Measurements from ENCODE around the gene LIF.

Gene LIF

DNA sequence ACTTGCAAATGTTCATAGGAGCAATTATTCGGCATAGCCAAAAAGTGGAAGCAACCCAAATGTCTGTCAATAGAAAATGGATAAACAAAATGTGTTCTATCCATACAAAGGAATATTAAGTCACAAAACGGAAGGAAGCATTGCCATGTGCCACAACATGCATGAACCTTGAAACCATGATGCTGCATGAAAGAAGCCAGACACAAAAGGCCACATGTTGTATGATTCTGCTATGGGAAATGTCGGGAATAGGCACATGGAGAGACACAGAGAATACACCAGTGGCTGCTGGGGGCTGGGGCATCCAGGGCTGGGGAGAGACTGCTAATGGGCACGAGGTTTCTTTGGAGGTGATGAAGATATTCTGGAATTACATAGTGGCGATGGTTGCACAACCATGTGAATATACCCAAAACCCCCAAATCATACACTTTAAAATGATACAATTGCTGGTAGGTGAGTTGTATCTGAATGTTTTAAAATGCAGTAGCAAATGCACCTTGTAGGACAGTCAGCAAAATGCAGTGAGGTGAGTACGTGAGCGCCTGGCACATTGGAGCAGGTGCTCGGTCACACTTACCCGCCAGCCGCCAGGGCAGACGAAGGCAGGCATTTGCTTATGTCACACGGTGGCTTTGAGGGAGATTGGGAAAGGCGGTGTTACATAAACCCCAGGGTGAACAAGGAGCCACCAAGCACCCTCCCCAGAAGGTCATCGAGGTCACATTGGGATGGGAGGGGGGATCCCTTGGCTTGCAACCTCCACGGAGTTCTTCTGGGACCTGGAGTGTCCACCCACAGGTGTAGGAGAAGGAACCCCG lies 26.4 kb upstream of the LIF start:
- DNase-seq (ENCODE audit: extremely low spot score) = no peak

DNA sequence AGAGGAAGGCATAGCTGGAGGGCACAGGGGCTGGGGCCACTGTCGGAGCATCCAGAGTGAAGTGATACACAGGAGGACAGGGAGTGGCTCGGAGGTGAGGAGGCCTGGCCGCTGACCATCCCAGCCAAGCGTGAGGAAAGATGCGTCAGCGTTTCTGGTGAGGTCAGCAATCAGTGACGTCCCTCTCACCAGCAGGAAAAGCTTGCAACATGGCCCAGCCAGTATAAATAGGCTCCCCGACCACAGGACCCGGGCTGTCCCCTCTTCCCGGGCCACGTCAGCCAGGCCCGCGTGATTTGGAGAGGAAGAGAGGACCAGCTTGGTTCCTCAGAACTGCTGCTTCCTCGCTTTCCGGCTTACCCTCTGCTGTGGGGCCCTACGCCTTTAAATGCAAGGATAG lies 24.3 kb upstream of the LIF start:
- no peak for TF ChIP-seq LEF1 (IDR thresholded peaks at IDR 0.05; ENCODE audit: borderline replicate concordance)
- no peak for TF ChIP-seq L3MBTL2 (conservative IDR thresholded peaks at IDR 0.05)
- no peak for TF ChIP-seq ZNF384 (IDR thresholded peaks at IDR 0.05)
- no peak for TF ChIP-seq FOXK2 (IDR thresholded peaks at IDR 0.05)
- TF ChIP-seq BHLHE40 (IDR thresholded peaks at IDR 0.05; ENCODE audit: borderline replicate concordance) = no peak
- no peak for TF ChIP-seq FOXM1 (IDR thresholded peaks at IDR 0.05; ENCODE audit: borderline replicate concordance)
- no peak for TF ChIP-seq HDGF (IDR thresholded peaks at IDR 0.05; ENCODE audit: borderline replicate concordance)
- no peak for TF ChIP-seq TARDBP (IDR thresholded peaks at IDR 0.05)
- TF ChIP-seq CTBP1 (IDR thresholded peaks at IDR 0.05; ENCODE audit: borderline replicate concordance) = no peak
- no peak for TF ChIP-seq SUZ12 (IDR thresholded peaks at IDR 0.05)
- TF ChIP-seq ELF4 (IDR thresholded peaks at IDR 0.05) = no peak
- TF ChIP-seq SP1 (IDR thresholded peaks at IDR 0.05) = no peak
- no peak for TF ChIP-seq FOXA1 (IDR thresholded peaks at IDR 0.05)
- TF ChIP-seq NFRKB (IDR thresholded peaks at IDR 0.05) = no peak
- TF ChIP-seq, protein P1, sequence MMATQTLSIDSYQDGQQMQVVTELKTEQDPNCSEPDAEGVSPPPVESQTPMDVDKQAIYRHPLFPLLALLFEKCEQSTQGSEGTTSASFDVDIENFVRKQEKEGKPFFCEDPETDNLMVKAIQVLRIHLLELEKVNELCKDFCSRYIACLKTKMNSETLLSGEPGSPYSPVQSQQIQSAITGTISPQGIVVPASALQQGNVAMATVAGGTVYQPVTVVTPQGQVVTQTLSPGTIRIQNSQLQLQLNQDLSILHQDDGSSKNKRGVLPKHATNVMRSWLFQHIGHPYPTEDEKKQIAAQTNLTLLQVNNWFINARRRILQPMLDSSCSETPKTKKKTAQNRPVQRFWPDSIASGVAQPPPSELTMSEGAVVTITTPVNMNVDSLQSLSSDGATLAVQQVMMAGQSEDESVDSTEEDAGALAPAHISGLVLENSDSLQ (IDR thresholded peaks at IDR 0.05) = no peak
- TF ChIP-seq ARNT (IDR thresholded peaks at IDR 0.05) = no peak
- ChIA-PET CTCF (interaction anchor here (0.7 kb wide), 1 partner anchor 15 kb away, joined by 5 read pairs; no protein-coding TSS in a partner anchor), POLR2A (interaction anchor here (0.7 to 1.1 kb wide), 2 partner anchors 13 to 54 kb away, joined by 3 read pairs; no protein-coding TSS in a partner anchor)
- no peak for DNase-seq (ENCODE audit: extremely low spot score)

More for the DNA sequence above, 26.4 kb upstream of the LIF start:
- no peak for TF ChIP-seq SUZ12 (IDR thresholded peaks at IDR 0.05)
- TF ChIP-seq NFRKB (IDR thresholded peaks at IDR 0.05) = no peak
- no peak for TF ChIP-seq FOXA1 (IDR thresholded peaks at IDR 0.05)
- no peak for TF ChIP-seq SP1 (IDR thresholded peaks at IDR 0.05)
- TF ChIP-seq FOXM1 (IDR thresholded peaks at IDR 0.05; ENCODE audit: borderline replicate concordance) = no peak
- TF ChIP-seq L3MBTL2 (conservative IDR thresholded peaks at IDR 0.05) = no peak
- TF ChIP-seq, protein P1 (IDR thresholded peaks at IDR 0.05) = no peak
- TF ChIP-seq ELF4 (IDR thresholded peaks at IDR 0.05) = no peak
- TF ChIP-seq FOXK2 (IDR thresholded peaks at IDR 0.05) = no peak
- TF ChIP-seq ZNF384 (IDR thresholded peaks at IDR 0.05) = no peak
- TF ChIP-seq CTBP1 (IDR thresholded peaks at IDR 0.05; ENCODE audit: borderline replicate concordance) = no peak
- TF ChIP-seq BHLHE40 (IDR thresholded peaks at IDR 0.05; ENCODE audit: borderline replicate concordance) = no peak
- TF ChIP-seq HDGF (IDR thresholded peaks at IDR 0.05; ENCODE audit: borderline replicate concordance) = no peak
- TF ChIP-seq LEF1 (IDR thresholded peaks at IDR 0.05; ENCODE audit: borderline replicate concordance) = no peak
- CTCF ChIA-PET = no interaction called here
- POLR2A ChIA-PET = no interaction called here

DNA sequence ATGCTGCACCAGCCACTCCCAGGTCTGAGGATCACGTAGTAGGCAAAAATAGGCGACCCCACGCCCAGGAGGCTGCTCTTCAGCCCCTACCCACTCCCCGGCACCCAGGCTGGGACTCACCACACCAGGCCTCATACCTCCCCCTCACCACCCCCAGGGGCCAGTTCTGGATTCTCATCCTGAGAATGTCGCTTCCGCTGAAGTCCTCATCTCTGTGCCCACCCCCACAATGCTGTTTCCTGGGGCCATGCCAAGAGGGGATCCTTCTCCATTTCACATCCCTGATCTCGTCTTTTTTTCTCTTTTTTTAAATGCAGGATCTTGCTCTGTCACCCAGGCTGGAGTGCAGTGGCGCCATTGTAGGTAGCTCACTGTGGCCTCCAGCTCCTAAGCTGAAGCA lies 21.8 kb upstream of the LIF start:
- no peak for TF ChIP-seq ELF4 (IDR thresholded peaks at IDR 0.05)
- no peak for TF ChIP-seq ARNT (IDR thresholded peaks at IDR 0.05)
- TF ChIP-seq HDGF (IDR thresholded peaks at IDR 0.05; ENCODE audit: borderline replicate concordance) = no peak
- TF ChIP-seq SP1 (IDR thresholded peaks at IDR 0.05) = no peak
- no peak for TF ChIP-seq BHLHE40 (IDR thresholded peaks at IDR 0.05; ENCODE audit: borderline replicate concordance)
- TF ChIP-seq, protein P1 (IDR thresholded peaks at IDR 0.05) = no peak
- TF ChIP-seq TARDBP (IDR thresholded peaks at IDR 0.05) = no peak
- TF ChIP-seq SUZ12 (IDR thresholded peaks at IDR 0.05) = no peak
- TF ChIP-seq ZNF384 (IDR thresholded peaks at IDR 0.05) = no peak
- no peak for TF ChIP-seq FOXK2 (IDR thresholded peaks at IDR 0.05)
- no peak for TF ChIP-seq LEF1 (IDR thresholded peaks at IDR 0.05; ENCODE audit: borderline replicate concordance)
- TF ChIP-seq L3MBTL2 (conservative IDR thresholded peaks at IDR 0.05) = no peak
- no peak for TF ChIP-seq NFRKB (IDR thresholded peaks at IDR 0.05)
- no peak for TF ChIP-seq CTBP1 (IDR thresholded peaks at IDR 0.05; ENCODE audit: borderline replicate concordance)
- TF ChIP-seq FOXA1 (IDR thresholded peaks at IDR 0.05) = no peak
- TF ChIP-seq FOXM1 (IDR thresholded peaks at IDR 0.05; ENCODE audit: borderline replicate concordance) = no peak
- POLR2A ChIA-PET = no interaction called here
- CTCF ChIA-PET = interaction anchor here (1.0 kb wide), 1 partner anchor 19 kb away, joined by 3 read pairs; no protein-coding TSS in a partner anchor

DNA sequence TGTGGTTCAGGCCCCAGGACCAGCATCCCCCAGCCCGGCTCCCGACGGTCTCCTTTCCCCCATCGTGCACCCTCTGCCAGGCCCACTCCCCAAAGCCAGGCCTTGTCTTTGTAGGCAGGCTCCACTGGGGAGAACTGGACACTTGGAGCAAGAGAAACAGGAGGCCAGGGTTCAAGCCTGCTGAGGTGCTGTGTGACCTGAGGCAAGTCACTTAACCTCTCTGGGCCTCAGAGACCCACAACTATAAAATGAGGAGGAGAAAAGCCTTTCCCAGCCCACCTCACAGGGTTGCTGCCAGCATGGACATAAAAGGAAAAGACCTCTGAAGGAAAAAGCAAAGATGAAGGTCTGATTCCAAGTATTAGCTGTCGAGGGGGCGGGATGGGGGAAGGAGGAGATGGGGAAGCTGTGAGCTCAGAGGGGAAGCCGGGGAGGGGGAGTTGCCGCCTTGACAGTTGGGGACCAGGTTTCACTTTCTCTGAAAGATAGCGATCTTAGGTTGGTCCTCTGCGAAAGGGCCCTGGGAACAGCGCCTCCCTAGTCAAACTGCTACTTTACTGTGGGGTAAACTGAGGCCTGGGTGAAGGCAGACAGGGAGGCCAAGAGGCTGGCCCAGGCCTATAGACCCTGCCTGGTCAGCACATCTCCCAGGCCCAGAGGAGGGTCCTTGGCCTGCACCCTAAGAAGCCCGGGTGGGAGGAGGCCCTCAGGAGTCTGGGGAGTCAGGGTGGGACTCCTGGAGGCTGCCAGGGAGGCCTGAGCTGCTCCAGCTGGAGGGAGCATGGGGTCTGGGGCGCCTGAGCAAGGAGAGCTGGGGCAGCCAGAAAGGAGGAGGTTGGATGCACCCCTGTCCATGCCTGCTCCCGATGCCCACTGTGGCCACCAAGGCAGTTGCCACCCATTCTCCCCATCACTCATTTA lies 21.1 kb upstream of the LIF start:
- DNase-seq (ENCODE audit: extremely low spot score) = no peak
- POLR2A ChIA-PET = no interaction called here
- no peak for TF ChIP-seq FOXM1 (IDR thresholded peaks at IDR 0.05; ENCODE audit: borderline replicate concordance)
- no peak for TF ChIP-seq SP1 (IDR thresholded peaks at IDR 0.05)
- no peak for TF ChIP-seq ZNF384 (IDR thresholded peaks at IDR 0.05)
- no peak for TF ChIP-seq FOXK2 (IDR thresholded peaks at IDR 0.05)
- TF ChIP-seq NFRKB (IDR thresholded peaks at IDR 0.05) = no peak
- no peak for TF ChIP-seq TARDBP (IDR thresholded peaks at IDR 0.05)
- no peak for TF ChIP-seq LEF1 (IDR thresholded peaks at IDR 0.05; ENCODE audit: borderline replicate concordance)
- no peak for TF ChIP-seq ARNT (IDR thresholded peaks at IDR 0.05)
- TF ChIP-seq FOXA1 (IDR thresholded peaks at IDR 0.05) = no peak
- TF ChIP-seq, protein P1 (IDR thresholded peaks at IDR 0.05) = no peak
- no peak for TF ChIP-seq BHLHE40 (IDR thresholded peaks at IDR 0.05; ENCODE audit: borderline replicate concordance)
- CTCF ChIA-PET = interaction anchor here (1.0 kb wide), 1 partner anchor 20 kb away, joined by 3 read pairs; no protein-coding TSS in a partner anchor

More for the DNA sequence above, 21.8 kb upstream of the LIF start:
- no peak for DNase-seq (ENCODE audit: extremely low spot score)

Data from HEK293T (cell line).